CD4-positive, alpha-beta T cell (primary cell): Measurements from ENCODE around the gene IQCF5. TPM values are rescaled to one million over a fixed set of nuclear protein-coding genes. Genes with fewer than 3 reads are reported as not detected.

Experiments used
- ATAC-seq: fragments of 200-7000 bp; cut with Tn5 transposase; one replicate; pipeline ENCODE4 v1.10.0; 2022; ENCODE audit warnings: mild to moderate bottlenecking; ENCODE audit not compliant: poor library complexity
- CTCF ChIA-PET: fragments of 350-600 bp; sonication (Branson Sonifier 250); formaldehyde crosslinking; loops from one replicate; lab custom pipeline; 2021; ENCODE audit warnings: antibody characterized with exemption, inconsistent platforms; lab: Charles Lee
- POLR2A ChIA-PET: fragments of 350-600 bp; sonication (Branson Sonifier 250); formaldehyde crosslinking; loops from one replicate; lab custom pipeline; 2021; ENCODE audit warnings: antibody characterized with exemption, inconsistent platforms; lab: Charles Lee
- DNase-seq, 14 experiments: peaks; one replicate each; pipeline ENCODE4 v3.0.0-alpha.2; 2013 to 2020; ENCODE audit warnings: mixed read lengths in 2 of 14
- H3K27ac ChIP-seq, 2 donors: one replicate each; pipeline versions ENCODE4 v1.5.1 to v1.7.0; 2013; ENCODE audit warnings: low read length in 2 of 2, low read depth in 1 of 2, mild to moderate bottlenecking in 1 of 2
- H3K27me3 ChIP-seq, 2 experiments: 1 replicate in 1 of 2; 2 replicates in 1 of 2; pipeline versions ENCODE4 v1.6.1 to v1.7.0; 2013; ENCODE audit warnings: low read length in 2 of 2, control low read depth in 1 of 2, mild to moderate bottlenecking in 1 of 2, moderate library complexity in 1 of 2; ENCODE audit not compliant: insufficient read depth in 2 of 2, control insufficient read depth in 1 of 2
- H3K36me3 ChIP-seq: one replicate; pipeline ENCODE4 v1.6.1; 2013; ENCODE audit warnings: low read length, control low read depth; ENCODE audit not compliant: insufficient read depth
- H3K4me1 ChIP-seq: one replicate; pipeline ENCODE4 v1.6.1; 2013; ENCODE audit warnings: low read length, control low read depth; ENCODE audit not compliant: insufficient read depth
- H3K4me3 ChIP-seq: one replicate; pipeline ENCODE4 v1.5.1; 2013; ENCODE audit warnings: mild to moderate bottlenecking, low read length, moderate library complexity
- H3K9me3 ChIP-seq, 2 experiments: 1 replicate in 1 of 2; 2 replicates in 1 of 2; pipeline versions ENCODE4 v1.6.1 to v1.7.0; 2013; ENCODE audit warnings: low read length in 2 of 2, mild to moderate bottlenecking in 2 of 2, control low read depth in 1 of 2, moderate library complexity in 1 of 2; ENCODE audit not compliant: control insufficient read depth in 1 of 2, insufficient read depth in 1 of 2
- H3K27ac Mint-ChIP-seq: one replicate; pipeline ENCODE4 v1.8.0; 2020; ENCODE audit warnings: mixed read lengths
- H3K27me3 Mint-ChIP-seq: one replicate; pipeline ENCODE4 v1.8.0; 2021; ENCODE audit warnings: mixed read lengths
- H3K36me3 Mint-ChIP-seq: one replicate; pipeline ENCODE4 v1.8.0; 2021; ENCODE audit warnings: low read depth, mixed read lengths
- H3K4me1 Mint-ChIP-seq: one replicate; pipeline ENCODE4 v1.8.0; 2021; ENCODE audit warnings: low read depth, mixed read lengths
- H3K4me3 Mint-ChIP-seq: one replicate; pipeline ENCODE4 v1.8.0; 2020; ENCODE audit warnings: mild to moderate bottlenecking, mixed read lengths
- H3K9me3 Mint-ChIP-seq: one replicate; pipeline ENCODE4 v1.8.0; 2020; ENCODE audit warnings: mixed read lengths
- CTCF ChIP-seq: fragments of 200-600 bp; IDR thresholded peaks from one replicate; pipeline ENCODE4 v1.8.0; 2022; ENCODE audit warnings: antibody characterized with exemption, mild to moderate bottlenecking
- intact Hi-C, 2 experiments: fragments of 100-400 bp; cut with DNase I in 1 of 2; cut with micrococcal nuclease in 1 of 2; formaldehyde crosslinking; loops; one replicate each; pipeline versions ENCODE4 v1.15.1 to v1.9.0; 2023 to 2025; cut with DNase I, micrococcal nuclease
- total RNA-seq, 174 experiments: library from RNA in 2 of 174; stranded (reverse) in 2 of 174; gene quantifications; one replicate each; pipeline ENCODE4 v1.2.3 and lab custom pipeline; 2021 to 2026

Gene IQCF5
- total RNA-seq, 2 experiments from 2014 or later: not detected

- ATAC-seq (no peak), DNase-seq (no peak)
- no peak overlapping the region for H3K4me3 ChIP-seq
- Mint-ChIP-seq H3K4me1 (no peaks in the 10 kb centered on the region), H3K9me3 (no peaks in the 10 kb centered on the region), H3K4me3 (no peak overlapping the region), H3K36me3 (no peaks in the 10 kb centered on the region), H3K27ac (no peak overlapping the region), H3K27me3 (peaks cover 5% of the 10 kb centered on the region)
- no peak overlapping the region for H3K27ac ChIP-seq
- intact Hi-C loops: no loop called here
- H3K4me1 ChIP-seq: peaks cover 8% of the 10 kb centered on the region
- H3K27me3 ChIP-seq: peaks cover 0 to 3% of the 10 kb centered on the region in 2 experiments
- H3K36me3 ChIP-seq: no peaks in the 10 kb centered on the region
- ChIA-PET CTCF (no interaction called here), POLR2A (no interaction called here)
- no peaks in the 10 kb centered on the region for H3K9me3 ChIP-seq
- no peak for TF ChIP-seq CTCF
Measured at GRCh38 chr3:51887620-51888019, 12.2 kb upstream of the IQCF5 start.

GRCh38 chr3:51886447-51886846 lies 11.0 kb upstream of the IQCF5 start:
- Mint-ChIP-seq H3K4me1 (no peaks in the 10 kb centered on the region), H3K27me3 (peaks cover 6% of the 10 kb centered on the region), H3K4me3 (no peak overlapping the region), H3K9me3 (no peaks in the 10 kb centered on the region), H3K36me3 (no peaks in the 10 kb centered on the region), H3K27ac (no peak overlapping the region)
- no peak for TF ChIP-seq CTCF
- no peak overlapping the region for H3K27ac ChIP-seq
- no peaks in the 10 kb centered on the region for H3K27me3 ChIP-seq
- H3K36me3 ChIP-seq: no peaks in the 10 kb centered on the region
- no peaks in the 10 kb centered on the region for H3K9me3 ChIP-seq
- peaks cover 3% of the 10 kb centered on the region for H3K4me1 ChIP-seq
- intact Hi-C loops: no loop called here
- ChIA-PET CTCF (no interaction called here), POLR2A (no interaction called here)
- H3K4me3 ChIP-seq: no peak overlapping the region
- DNase-seq: no peak
- no peak for ATAC-seq

GRCh38 chr3:51879937-51880336 lies 4.5 kb upstream of the IQCF5 start:
- Mint-ChIP-seq H3K27me3 (peaks cover 24% of the 10 kb centered on the region), H3K4me3 (no peak overlapping the region), H3K9me3 (no peaks in the 10 kb centered on the region), H3K36me3 (no peaks in the 10 kb centered on the region), H3K4me1 (no peaks in the 10 kb centered on the region), H3K27ac (no peak overlapping the region)
- ChIA-PET POLR2A (no interaction called here), CTCF (no interaction called here)
- Histone ChIP-seq H3K36me3 (no peaks in the 10 kb centered on the region), H3K9me3 (no peaks in the 10 kb centered on the region), H3K4me3 (no peak overlapping the region), H3K27ac (no peak overlapping the region), H3K27me3 (peaks cover 0 to 2% of the 10 kb centered on the region in 2 experiments), H3K4me1 (no peaks in the 10 kb centered on the region)
- DNase-seq: no peak
- intact Hi-C loops: no loop called here
- TF ChIP-seq CTCF: no peak
- ATAC-seq: no peak
